ENCODE measurements around the gene TAF4.

The TAF4 gene

GRCh38 chr20:61929561-61929960, 136.1 kb downstream of the TAF4 start:
- no peak for DNase-seq

GRCh38 chr20:61927826-61928541, 137.7 kb downstream of the TAF4 start:
- no peak for DNase-seq

GRCh38 chr20:61927193-61927825, 138.4 kb downstream of the TAF4 start:
- no peak for DNase-seq

- no peak for DNase-seq
These were observed 138.9 kb downstream of the TAF4 start for GRCh38 chr20:61926796-61927192.

- no peak for DNase-seq
These were observed 139.4 kb downstream of the TAF4 start for GRCh38 chr20:61926253-61926613.

GRCh38 chr20:61925555-61926252, 140.0 kb downstream of the TAF4 start:
- DNase-seq, result peak; percentile 32

- DNase-seq, result no peak
These were observed 140.7 kb downstream of the TAF4 start for GRCh38 chr20:61924858-61925554.
